ENCODE results near the gene EHF. TPM values are rescaled to one million over a fixed set of nuclear protein-coding genes. Genes with fewer than 3 reads are reported as not detected.
A peak's percentile ranks its signal among the peaks of the same experiment; 100 is the strongest.

EHF gene
- total and polyA plus RNA-seq, 9 of the 15 experiments (the other 6 are each of a cell fraction or from before 2014, with no cell fraction given) = 0.04 to 0.54 (median 0.37) TPM

DNA sequence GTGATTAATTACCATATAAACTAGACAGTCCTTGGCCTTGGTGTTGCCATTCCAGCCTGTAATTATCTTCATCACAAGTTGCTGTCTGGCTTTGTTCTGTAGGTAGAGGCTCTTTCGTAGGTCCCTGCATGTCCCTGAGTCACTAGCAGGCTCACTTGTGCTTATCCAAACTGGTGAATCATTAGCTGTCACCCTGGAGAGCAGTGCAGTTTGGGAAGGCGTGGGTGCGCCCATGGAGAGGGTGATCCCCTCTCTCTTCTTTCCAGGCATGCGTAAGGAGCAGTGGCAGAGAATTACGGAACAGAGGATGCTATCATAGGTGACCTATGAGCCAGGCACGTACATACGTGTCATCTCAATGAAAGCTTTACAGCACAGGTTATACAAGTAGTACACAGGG lies 11.0 kb upstream of the EHF start (continued):
- TF ChIP-seq KDM4B (IDR thresholded peaks at IDR 0.05; ENCODE audit: borderline replicate concordance in 2 of 2, low read depth in 1 of 2) = no peak
- TF ChIP-seq MLLT1 (IDR thresholded peaks at IDR 0.05) = no peak

DNA sequence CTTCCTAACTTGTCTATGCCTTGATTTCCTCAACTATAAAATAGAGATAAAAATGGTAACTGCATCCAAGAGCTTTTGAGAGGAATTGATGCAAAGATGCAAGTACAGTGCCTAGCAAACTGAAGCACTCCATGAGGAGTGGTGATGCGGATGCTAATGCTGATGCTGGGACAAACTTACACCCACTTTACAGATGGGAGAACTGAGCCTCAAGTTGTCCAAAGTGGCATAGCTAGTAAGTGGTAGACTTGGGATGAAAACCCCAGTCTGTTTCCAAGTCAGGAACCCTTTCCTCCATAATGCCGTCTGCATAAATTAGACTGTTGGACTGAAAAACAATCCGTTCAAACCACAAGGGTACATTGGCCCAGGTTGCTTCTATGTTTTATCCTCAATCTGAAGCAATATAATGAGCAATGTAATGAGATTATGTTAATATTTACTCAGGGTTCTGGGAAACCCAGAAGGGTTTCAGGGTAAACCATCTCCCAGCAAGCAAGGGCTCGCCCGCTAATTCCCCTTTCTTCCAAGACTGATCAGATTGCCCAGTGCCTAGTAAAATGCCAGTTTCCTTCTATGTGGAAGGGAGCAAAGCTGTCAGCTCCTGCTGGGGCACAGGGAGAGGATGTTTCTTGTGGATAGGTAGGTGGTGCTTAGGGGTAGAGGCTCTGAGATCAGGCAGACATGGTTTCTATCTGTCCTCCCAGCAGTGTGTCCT lies 10.4 kb upstream of the EHF start:
- CTCF ChIA-PET (ENCODE audit: low intra/inter-chr PET ratio) = no interaction called here
- Histone ChIP-seq H2AFZ (ENCODE audit: low read depth, low read length) (no peak overlapping the region; the same call in 1 of the 2 replicates), H3K9ac (ENCODE audit: insufficient read depth in 1 of 2, low read depth in 2 of 2, low read length in 2 of 2) (no peak overlapping the region), H3K27ac (ENCODE audit: extremely low read depth, low read depth, low read length) (no peak overlapping the region), H3K4me3 (no peak overlapping the region), H3K4me2 (ENCODE audit: insufficient read depth, low read length) (no peak overlapping the region), H3K27me3 (ENCODE audit: control insufficient read depth in 2 of 2, insufficient read depth in 2 of 2, low read length in 2 of 2) (no peaks in the 10 kb centered on the region), H3K9me3 (replicated peaks; ENCODE audit: control insufficient read depth, insufficient read depth, low read depth, low read length) (no peaks in the 10 kb centered on the region), H3K36me3 (ENCODE audit: control insufficient read depth, insufficient read depth, low read length) (no peaks in the 10 kb centered on the region), H4K20me1 (replicated peaks; ENCODE audit: control insufficient read depth, insufficient read depth, low read length) (no peaks in the 10 kb centered on the region), H3K4me1 (replicated peaks in 1 of 2; ENCODE audit: control insufficient read depth in 2 of 2, insufficient read depth in 2 of 2, low read length in 2 of 2) (peaks cover 14 to 29% of the 10 kb centered on the region in 2 experiments), H3K9me1 (ENCODE audit: control insufficient read depth, insufficient read depth, low read length) (no peaks in the 10 kb centered on the region), H3K79me2 (ENCODE audit: control insufficient read depth, insufficient read depth, low read length) (no peaks in the 10 kb centered on the region)
- 92% methylated on average over 5 of the region's 5 CpGs for WGBS (ENCODE audit: insufficient coverage, low coverage, missing lambda C conversion rate)
- DNase-seq (ENCODE audit: extremely low read depth in 1 of 4, low spot score in 3 of 4) (no peak), ATAC-seq (no peak), FAIRE-seq (no peak)
- intact Hi-C loops (cut with micrococcal nuclease) = no loop called here
- POLR2A ChIA-PET = interaction anchor here (0.7 to 1.9 kb wide), 3 partner anchors 10 to 220 kb away, joined by 3 to 7 read pairs (median 3); no protein-coding TSS in a partner anchor
- peak; percentile 88 for TF ChIP-seq RBM25 (IDR thresholded peaks at IDR 0.05; ENCODE audit: low read depth, low read length, severe bottlenecking)
- peak; percentile 13; the same call in 1 of the 2 replicates for TF ChIP-seq HDAC2 (IDR thresholded peaks at IDR 0.05)
- TF ChIP-seq KDM1A (IDR thresholded peaks at IDR 0.05) = peak; percentile 16 to 30; a peak in 1 of 4 replicates
- no peak for TF ChIP-seq ZKSCAN1 (IDR thresholded peaks at IDR 0.05; ENCODE audit: low read depth, low read length)
- peak; percentile 78 for TF ChIP-seq BCOR (IDR thresholded peaks at IDR 0.05)
- TF ChIP-seq NFATC3 (IDR thresholded peaks at IDR 0.05) = no peak
- peak; percentile 28; the same call in 1 of the 2 replicates for TF ChIP-seq ESRRA (IDR thresholded peaks at IDR 0.05; ENCODE audit: borderline replicate concordance, low read depth)
- BruUV-seq (replicated peaks) = no TSS peak
- in situ Hi-C loops (cut with MboI) = loop anchor here (5.0 kb wide), 1 partner anchor 42 kb away; no protein-coding TSS in a partner anchor

Data from K562 (cell line).